ENCODE data around the gene STAC3. TPM values are rescaled to one million over a fixed set of nuclear protein-coding genes. Genes with fewer than 3 reads are reported as not detected.

Gene STAC3
- total RNA-seq, 1 experiment from 2014 or later = 3.3 TPM

GRCh38 chr12:57213763-57214397 lies 37.1 kb downstream of the STAC3 start:
- no peak for TF ChIP-seq KAT7 (CRISPR knock-in tag; IDR thresholded peaks at IDR 0.05; ENCODE audit: borderline replicate concordance)
- no peak for TF ChIP-seq PRDM15 (CRISPR knock-in tag; IDR thresholded peaks at IDR 0.05)
- TF ChIP-seq SOX15 (CRISPR knock-in tag; IDR thresholded peaks at IDR 0.05) = no peak
- TF ChIP-seq NR3C1 (CRISPR knock-in tag; conservative IDR thresholded peaks at IDR 0.05; ENCODE audit: low read depth) = no peak
- no peak for TF ChIP-seq ZNF425 (CRISPR knock-in tag; conservative IDR thresholded peaks at IDR 0.05)
- TF ChIP-seq CREB1 (CRISPR knock-in tag; IDR thresholded peaks at IDR 0.05) = no peak
- TF ChIP-seq AFF4 (CRISPR knock-in tag; IDR thresholded peaks at IDR 0.05; ENCODE audit: borderline replicate concordance) = no peak
- TF ChIP-seq ZNF512 (CRISPR knock-in tag; IDR thresholded peaks at IDR 0.05; ENCODE audit: borderline replicate concordance) = no peak
- TF ChIP-seq USF1 (CRISPR knock-in tag; IDR thresholded peaks at IDR 0.05) = no peak
- no peak for TF ChIP-seq ZNF232 (CRISPR knock-in tag; IDR thresholded peaks at IDR 0.05)
- TF ChIP-seq ATF2 (CRISPR knock-in tag; IDR thresholded peaks at IDR 0.05; ENCODE audit: borderline replicate concordance, low read depth) = no peak
- TF ChIP-seq ZNF263 (CRISPR knock-in tag; IDR thresholded peaks at IDR 0.05; ENCODE audit: low read depth) = no peak
- TF ChIP-seq MAX (CRISPR knock-in tag; IDR thresholded peaks at IDR 0.05) = no peak
- TF ChIP-seq ATF1 (CRISPR knock-in tag; IDR thresholded peaks at IDR 0.05) = no peak
- TF ChIP-seq SMAD4 (CRISPR knock-in tag; IDR thresholded peaks at IDR 0.05) = no peak
- no peak for TF ChIP-seq RELA (CRISPR knock-in tag; IDR thresholded peaks at IDR 0.05; ENCODE audit: borderline replicate concordance)
- TF ChIP-seq ATF3 (CRISPR knock-in tag; conservative IDR thresholded peaks at IDR 0.05) = no peak
- TF ChIP-seq IRF1 (CRISPR knock-in tag; IDR thresholded peaks at IDR 0.05) = no peak
- TF ChIP-seq ZMAT4 (CRISPR knock-in tag; IDR thresholded peaks at IDR 0.05) = no peak
- no peak for TF ChIP-seq EMX1 (CRISPR knock-in tag; IDR thresholded peaks at IDR 0.05)
- peak overlapping the region; percentile 13 for H3K27ac Mint-ChIP-seq
- CTCF ChIA-PET = interaction anchor here (0.6 to 8.5 kb wide), 54 partner anchors 8 to 1058 kb away, joined by 3 to 415 read pairs (median 4); partner anchors contain the start of genes GLI1, INHBE, LRP1 and SHMT2
- H3K4me1 Mint-ChIP-seq = peaks cover 37% of the 10 kb centered on the region
- H3K36me3 Mint-ChIP-seq = peaks cover 9% of the 10 kb centered on the region
- no peaks in the 10 kb centered on the region for H3K9me3 Mint-ChIP-seq
- ATAC-seq = no peak
- no peak for DNase-seq (ENCODE audit: low spot score)
- POLR2A ChIA-PET = interaction anchor here (0.7 to 3.0 kb wide), 12 partner anchors 11 to 241 kb away, joined by 3 to 18 read pairs (median 7); partner anchors contain the start of genes INHBE and SHMT2
- peaks cover 51% of the 10 kb centered on the region for H3K27me3 Mint-ChIP-seq (ENCODE audit: low read depth)
- H3K4me3 Mint-ChIP-seq = peak overlapping the region; percentile 53
